Stimulated activated naive CD8-positive, alpha-beta T cell treated with anti-CD3 and anti-CD28 coated beads, Interleukin-15, amount 100 ng/mL, for 72 hours (primary cell): ENCODE measurements around the gene SKI.
A peak's percentile ranks its signal among the peaks of the same experiment; 100 is the strongest.

Experiments
- ATAC-seq: fragments of 150-1000 bp; cut with Tn5 transposase; 2 replicates; pipeline ENCODE4 v1.10.0; 2021; ENCODE audit warnings: mild to moderate bottlenecking, moderate library complexity
- DNase-seq, 2 donors: peaks; one replicate each; pipeline ENCODE4 v3.0.0; 2021 to 2022
- H3K27ac Mint-ChIP-seq, 2 donors: one replicate each; pipeline ENCODE4 v1.8.0; 2022; ENCODE audit warnings: mild to moderate bottlenecking in 2 of 2, mixed read lengths in 2 of 2, moderate library complexity in 2 of 2
- H3K27me3 Mint-ChIP-seq: one replicate; pipeline ENCODE4 v1.8.0; 2022; ENCODE audit warnings: mixed read lengths
- H3K4me1 Mint-ChIP-seq: one replicate; pipeline ENCODE4 v1.8.0; 2022; ENCODE audit warnings: mild to moderate bottlenecking, mixed read lengths
- H3K4me3 Mint-ChIP-seq, 2 donors: one replicate each; pipeline ENCODE4 v1.8.0; 2022; ENCODE audit warnings: mild to moderate bottlenecking in 2 of 2, mixed read lengths in 2 of 2, moderate library complexity in 1 of 2
- H3K9me3 Mint-ChIP-seq, 2 donors: one replicate each; pipeline ENCODE4 v1.8.0; 2022; ENCODE audit warnings: mixed read lengths in 2 of 2

The SKI gene

GRCh38 chr1:2229037-2229864 lies 1.1 kb downstream of the SKI start:
- ATAC-seq (peak; percentile 29), DNase-seq (peak; percentile 69 to 74)
- H3K4me1 Mint-ChIP-seq, result peaks cover 54% of the 10 kb centered on the region
- H3K4me3 Mint-ChIP-seq, result peak overlapping the region; percentile 94 to 98
- H3K9me3 Mint-ChIP-seq, result no peaks in the 10 kb centered on the region
- peaks cover 9% of the 10 kb centered on the region for H3K27me3 Mint-ChIP-seq
- H3K27ac Mint-ChIP-seq, result peak overlapping the region; percentile 91 to 97

- ATAC-seq, result no peak
- Mint-ChIP-seq H3K4me1 (peaks cover 63% of the 10 kb centered on the region), H3K4me3 (peak overlapping the region; percentile 94 to 98), H3K27ac (peak overlapping the region; percentile 91 to 97), H3K27me3 (peaks cover 9% of the 10 kb centered on the region), H3K9me3 (no peaks in the 10 kb centered on the region)
- no peak for DNase-seq
These were observed 2.0 kb downstream of the SKI start for GRCh38 chr1:2229911-2230731.

- DNase-seq (peak; percentile 49 to 57), ATAC-seq (no peak)
- no peaks in the 10 kb centered on the region for H3K9me3 Mint-ChIP-seq
- H3K27ac Mint-ChIP-seq, result peak overlapping the region; percentile 96 to 97
- peak overlapping the region; percentile 94 to 98 for H3K4me3 Mint-ChIP-seq
- H3K27me3 Mint-ChIP-seq, result peaks cover 8% of the 10 kb centered on the region
- peaks cover 71% of the 10 kb centered on the region for H3K4me1 Mint-ChIP-seq
These were observed 2.8 kb downstream of the SKI start for GRCh38 chr1:2230781-2231531.

GRCh38 chr1:2231532-2232254 lies 3.6 kb downstream of the SKI start:
- peak overlapping the region; percentile 96 to 97 for H3K27ac Mint-ChIP-seq
- ATAC-seq, result no peak
- peak overlapping the region; percentile 94 to 98 for H3K4me3 Mint-ChIP-seq

GRCh38 chr1:2232255-2232915 lies 4.3 kb downstream of the SKI start:
- Mint-ChIP-seq H3K27ac (peak overlapping the region; percentile 96 to 97), H3K4me1 (peaks cover 78% of the 10 kb centered on the region), H3K27me3 (no peaks in the 10 kb centered on the region), H3K4me3 (peak overlapping the region; percentile 94 to 98), H3K9me3 (no peaks in the 10 kb centered on the region)
- ATAC-seq, result no peak
- DNase-seq, result no peak

More at GRCh38 chr1:2231532-2232254, 3.6 kb downstream of the SKI start:
- DNase-seq, result peak; percentile 51 to 67
- H3K4me1 Mint-ChIP-seq, result peaks cover 72% of the 10 kb centered on the region
- H3K27me3 Mint-ChIP-seq, result peaks cover under 1% of the 10 kb centered on the region
- H3K9me3 Mint-ChIP-seq, result no peaks in the 10 kb centered on the region

- peak overlapping the region in 1 of 2 donors; percentile 74 for H3K27ac Mint-ChIP-seq
- H3K4me1 Mint-ChIP-seq, result peaks cover 84% of the 10 kb centered on the region
- no peaks in the 10 kb centered on the region for H3K27me3 Mint-ChIP-seq
These were observed 4.9 kb downstream of the SKI start for GRCh38 chr1:2232916-2233438.

GRCh38 chr1:2233468-2233867 lies 5.3 kb downstream of the SKI start:
- Mint-ChIP-seq H3K27me3 (no peaks in the 10 kb centered on the region), H3K4me1 (peaks cover 89% of the 10 kb centered on the region), H3K27ac (peak overlapping the region; percentile 74 to 83), H3K9me3 (no peaks in the 10 kb centered on the region), H3K4me3 (peak overlapping the region; percentile 81 to 94)
- ATAC-seq (no peak), DNase-seq (no peak)

More at GRCh38 chr1:2232916-2233438, 4.9 kb downstream of the SKI start:
- ATAC-seq (no peak), DNase-seq (no peak)
- Mint-ChIP-seq H3K9me3 (no peaks in the 10 kb centered on the region), H3K4me3 (peak overlapping the region; percentile 94 to 98)

GRCh38 chr1:2233997-2234761 lies 6.1 kb downstream of the SKI start:
- peak overlapping the region; percentile 81 to 94 for H3K4me3 Mint-ChIP-seq
- peak overlapping the region; percentile 88 to 95 for H3K27ac Mint-ChIP-seq
- no peaks in the 10 kb centered on the region for H3K27me3 Mint-ChIP-seq
- peaks cover 95% of the 10 kb centered on the region for H3K4me1 Mint-ChIP-seq
- DNase-seq (peak; percentile 56 to 72), ATAC-seq (peak; percentile 84)
- H3K9me3 Mint-ChIP-seq, result no peaks in the 10 kb centered on the region

- Mint-ChIP-seq H3K4me3 (peak overlapping the region; percentile 81 to 94), H3K9me3 (no peaks in the 10 kb centered on the region), H3K27me3 (no peaks in the 10 kb centered on the region), H3K4me1 (peaks cover 95% of the 10 kb centered on the region), H3K27ac (peak overlapping the region; percentile 88 to 95)
- DNase-seq (no peak), ATAC-seq (peak; percentile 49)
These were observed 6.6 kb downstream of the SKI start for GRCh38 chr1:2234762-2235113.

GRCh38 chr1:2235300-2235998 lies 7.3 kb downstream of the SKI start:
- DNase-seq, result no peak
- ATAC-seq, result no peak
- H3K9me3 Mint-ChIP-seq, result no peaks in the 10 kb centered on the region

GRCh38 chr1:2236695-2237677 lies 8.9 kb downstream of the SKI start:
- peak overlapping the region; percentile 80 to 82 for H3K27ac Mint-ChIP-seq
- ATAC-seq, result peak; percentile 40
- no peaks in the 10 kb centered on the region for H3K9me3 Mint-ChIP-seq
- peak in 1 of 2 donors; percentile 50 for DNase-seq
- peaks cover 100% of the 10 kb centered on the region for H3K4me1 Mint-ChIP-seq
- H3K27me3 Mint-ChIP-seq, result no peaks in the 10 kb centered on the region
- H3K4me3 Mint-ChIP-seq, result peak overlapping the region; percentile 74 to 77

More at GRCh38 chr1:2235300-2235998, 7.3 kb downstream of the SKI start:
- Mint-ChIP-seq H3K4me1 (peaks cover 100% of the 10 kb centered on the region), H3K4me3 (peak overlapping the region; percentile 81 to 94), H3K27me3 (no peaks in the 10 kb centered on the region), H3K27ac (peak overlapping the region; percentile 81 to 89)

GRCh38 chr1:2237773-2238172 lies 9.7 kb downstream of the SKI start:
- Mint-ChIP-seq H3K4me1 (peaks cover 100% of the 10 kb centered on the region), H3K4me3 (peak overlapping the region; percentile 74 to 77), H3K27me3 (no peaks in the 10 kb centered on the region), H3K9me3 (no peaks in the 10 kb centered on the region), H3K27ac (peak overlapping the region; percentile 80 to 82)
- DNase-seq (no peak), ATAC-seq (no peak)
